Lower leg skin (tissue), 3 donors: ENCODE measurements around the gene DUSP11.

Experiments
- CTCF ChIP-seq, 3 donors: fragments of 450-650 bp; IDR thresholded peaks; one replicate each; pipeline ENCODE4 v1.5.1; 2016; ENCODE audit warnings: antibody characterized with exemption in 3 of 3, mild to moderate bottlenecking in 3 of 3, moderate library complexity in 2 of 3
- POLR2A ChIP-seq, 2 donors: fragments of 450-650 bp; IDR thresholded peaks; one replicate each; pipeline ENCODE4 v1.6.1; 2016 to 2017; ENCODE audit warnings: antibody characterized with exemption in 2 of 2, mild to moderate bottlenecking in 1 of 2, moderate library complexity in 1 of 2

DNA sequence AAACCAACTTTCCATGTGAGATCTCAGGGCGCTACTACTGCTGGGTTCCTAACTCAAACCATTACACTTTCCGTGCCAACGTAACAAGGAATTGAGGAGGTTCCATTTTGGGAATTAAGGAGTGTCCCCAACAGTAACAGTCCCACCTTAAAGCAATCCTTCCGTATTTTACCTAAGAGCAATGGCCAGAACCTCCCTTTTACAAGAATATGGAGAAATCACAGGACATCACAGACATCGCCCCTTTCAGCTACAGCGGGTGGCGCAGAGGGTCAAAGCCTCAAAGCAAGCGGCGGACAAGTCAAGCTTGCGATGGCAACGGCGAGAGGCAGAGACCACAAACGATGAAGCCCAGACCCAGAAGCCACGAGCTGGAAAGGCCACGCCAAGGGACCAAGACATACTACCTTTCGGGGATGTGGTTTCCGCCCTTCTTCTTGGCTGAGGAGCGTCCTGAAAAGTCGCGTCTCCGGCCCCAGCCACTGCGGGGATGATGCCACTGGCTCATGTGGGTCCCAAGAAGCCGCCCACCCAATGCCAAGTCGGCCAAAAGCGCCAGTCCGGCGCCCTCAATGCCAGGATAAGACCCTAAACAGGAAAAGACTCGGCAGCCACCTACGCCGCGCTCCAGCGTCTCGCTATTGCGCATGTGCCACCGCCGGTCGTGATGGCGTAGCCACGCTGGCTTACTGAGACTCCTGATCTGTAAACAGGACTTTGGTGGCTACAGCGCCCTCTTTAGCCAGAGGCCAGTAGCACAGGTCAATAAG is at the start of gene DUSP11:
- peak in 1 of 2 donors; percentile 54 for TF ChIP-seq POLR2A (IDR thresholded peaks at IDR 0.05)
- peak in 1 of 3 donors; percentile 93 for TF ChIP-seq CTCF (IDR thresholded peaks at IDR 0.05)
